ENCODE measurements around the gene SLC2A14.
A peak's percentile ranks its signal among the peaks of the same experiment; 100 is the strongest.
"Not testable (repeated sequence)": the region's sequence is repeated elsewhere in the genome, so short reads cannot be mapped to it uniquely, and the experiment has no call there.

The SLC2A14 gene

GRCh38 chr12:7872566-7873319 is at the start of gene SLC2A14:
Gene SLC2A14, minus strand, starts transcription at chr12:7872915. Its CDS starts 3,035 bp downstream, at chr12:7869880.
- no peak for DNase-seq

- DNase-seq, result not testable (repeated sequence)
Measured at GRCh38 chr12:7921181-7921580, 48.5 kb upstream of the SLC2A14 start.

GRCh38 chr12:7918268-7918590 is 45.5 kb upstream of the SLC2A14 start:
- not testable (repeated sequence) for DNase-seq

DNA sequence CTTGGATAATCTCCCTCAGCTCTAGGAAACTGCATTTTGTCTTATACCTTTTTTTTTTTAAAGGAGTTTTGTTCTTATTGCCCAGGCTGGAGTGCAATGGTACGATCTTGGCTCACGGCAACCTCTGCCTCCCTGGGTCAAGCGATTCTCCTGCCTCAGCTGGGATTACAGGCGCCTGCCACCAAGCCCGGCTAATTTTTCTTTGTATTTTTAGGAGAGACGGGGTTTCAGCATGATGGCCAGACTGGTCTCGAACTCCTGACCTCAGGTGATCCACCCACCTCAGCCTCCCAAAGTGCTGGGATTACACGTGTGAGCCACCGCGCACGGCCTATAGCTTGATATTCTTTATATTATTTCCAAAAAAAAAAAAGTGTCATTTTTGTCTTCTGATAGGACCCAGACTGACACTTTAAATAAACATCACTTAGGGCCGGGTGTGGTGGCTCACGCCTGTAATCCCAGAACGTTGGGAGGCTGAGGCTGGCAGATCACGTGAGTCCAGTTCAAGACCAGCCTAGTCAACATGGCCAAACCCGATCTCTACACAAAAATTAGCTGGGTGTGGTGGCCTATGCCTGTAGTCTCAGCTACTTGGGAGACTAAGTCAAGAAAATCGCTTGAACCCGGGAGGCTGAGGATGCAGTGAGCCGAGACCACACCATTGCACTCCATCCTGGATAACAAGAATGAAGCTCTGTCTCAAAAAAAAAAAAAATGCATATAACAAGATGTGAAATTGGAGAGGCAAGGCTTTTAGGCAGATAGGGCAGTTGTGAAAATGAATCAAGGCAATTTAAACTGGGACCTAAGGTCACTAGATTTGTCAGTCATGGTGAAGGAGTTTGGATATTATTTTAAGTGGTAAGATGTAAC is 44.9 kb upstream of the SLC2A14 start:
- no peak for DNase-seq

DNA sequence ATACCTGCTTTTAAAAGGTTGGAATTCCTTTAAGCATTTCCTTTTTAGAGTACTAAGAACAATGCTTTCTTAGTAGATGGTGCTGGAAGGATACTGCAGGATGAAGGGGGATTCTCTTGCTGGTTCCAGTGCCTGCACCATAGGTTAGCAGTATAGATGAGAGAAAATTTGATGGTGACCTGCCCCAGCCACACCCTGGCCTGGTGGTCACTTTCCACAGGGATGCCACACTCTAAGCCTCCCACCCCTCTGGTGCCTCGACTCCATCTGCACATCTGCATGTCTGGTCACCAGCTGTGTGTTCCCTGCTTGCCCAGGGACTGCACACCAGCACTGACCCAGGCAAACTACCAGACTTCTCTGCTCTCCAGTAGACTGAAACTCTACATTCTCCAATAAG is 44.2 kb upstream of the SLC2A14 start:
- no peak for DNase-seq

DNA sequence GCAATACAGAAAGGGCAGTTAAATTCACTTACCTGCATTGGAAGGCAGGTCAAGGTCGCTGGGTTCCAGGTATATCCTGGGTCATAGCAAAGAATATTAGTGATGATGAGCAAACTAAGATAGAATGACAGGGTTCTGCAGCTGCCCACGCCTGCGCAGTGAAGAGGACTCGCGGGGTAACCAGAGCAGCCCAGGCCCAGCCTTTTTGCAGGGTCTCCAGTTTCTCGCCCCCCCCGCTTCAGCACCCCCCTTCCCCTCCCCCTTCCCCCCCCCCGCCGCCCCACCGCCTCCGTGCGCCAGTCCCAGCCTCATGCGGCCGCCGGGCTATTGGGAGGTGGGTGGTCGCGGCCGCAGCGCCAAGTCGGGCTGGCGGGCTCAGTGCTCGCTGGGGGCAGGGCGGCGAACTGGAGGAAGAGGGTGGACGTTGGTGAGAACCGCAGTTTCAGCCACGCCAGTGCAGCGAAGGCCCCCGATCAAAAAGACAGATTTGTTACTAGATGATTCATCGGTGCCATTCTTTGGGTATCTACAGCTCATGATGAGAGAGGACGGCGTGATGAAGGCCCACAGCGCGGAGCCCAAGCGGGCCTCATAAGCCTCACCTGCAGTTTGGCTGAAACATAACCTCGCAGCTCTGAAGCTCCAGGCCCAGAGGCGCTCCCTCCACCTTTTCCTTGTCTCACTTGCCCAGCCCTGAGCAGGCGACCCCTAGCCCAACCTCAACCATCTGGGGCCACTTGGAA is 43.1 kb upstream of the SLC2A14 start:
- no peak for DNase-seq

DNA sequence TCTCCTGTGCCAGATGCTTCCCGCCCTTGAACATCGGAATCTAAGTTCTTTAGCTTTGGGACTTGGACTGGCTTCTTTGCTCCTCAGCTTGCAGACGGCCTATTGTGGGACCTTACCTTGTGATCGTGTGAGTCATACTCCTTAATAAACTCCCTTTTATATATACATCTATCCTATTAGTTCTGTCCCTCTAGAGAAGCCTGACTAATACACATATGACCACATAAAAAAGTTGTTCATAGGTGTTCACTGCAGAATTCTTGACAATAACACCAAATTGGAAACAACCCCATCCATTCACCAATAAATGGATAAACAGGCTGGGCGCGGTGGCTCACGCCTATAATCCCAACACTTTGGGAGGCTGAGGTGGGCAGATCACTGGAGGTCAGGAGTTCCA is 37.4 kb upstream of the SLC2A14 start:
- DNase-seq, result not testable (repeated sequence)

DNA sequence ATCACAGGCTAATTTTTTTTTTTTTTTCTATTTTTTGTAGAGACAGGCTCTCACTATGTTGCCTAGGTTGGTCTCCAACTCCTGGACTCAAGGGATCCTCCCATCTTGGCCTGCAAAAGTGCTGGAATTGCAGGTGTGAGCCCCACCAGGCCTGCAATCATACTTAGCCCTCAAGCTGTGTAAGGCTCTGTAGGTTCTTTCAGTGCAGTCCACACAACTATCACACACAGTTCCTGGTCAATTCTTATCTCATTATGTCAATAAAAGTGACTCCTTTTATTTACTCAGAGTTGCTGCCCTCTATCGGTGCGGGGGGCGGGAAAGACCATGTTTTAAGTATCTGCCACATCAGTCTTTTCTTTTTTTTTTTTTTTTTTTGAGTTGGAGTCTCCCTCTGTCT is 34.3 kb upstream of the SLC2A14 start:
- DNase-seq, result peak; percentile 53

DNA sequence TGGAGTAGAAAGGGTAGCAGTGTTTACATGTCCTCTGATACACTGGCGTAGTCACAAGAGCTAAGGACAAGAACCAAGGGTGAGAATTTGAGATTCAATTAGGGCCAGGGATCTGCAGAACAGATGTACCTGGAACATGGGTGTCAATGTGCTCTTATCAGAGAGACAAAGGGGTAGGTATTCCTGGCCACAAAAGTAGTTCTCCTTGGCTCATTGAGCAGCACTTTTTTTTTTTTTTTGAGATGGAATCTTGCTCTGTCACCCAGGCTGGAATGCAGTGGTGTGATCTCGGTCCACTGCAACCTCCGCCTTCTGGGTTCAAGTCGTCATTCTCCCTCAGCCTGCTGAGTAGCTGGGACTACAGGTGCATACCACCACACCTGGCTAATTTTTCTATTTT is 33.6 kb upstream of the SLC2A14 start:
- not testable (repeated sequence) for DNase-seq

GRCh38 chr12:7905600-7906125 is 32.9 kb upstream of the SLC2A14 start:
- DNase-seq, result not testable (repeated sequence)

DNA sequence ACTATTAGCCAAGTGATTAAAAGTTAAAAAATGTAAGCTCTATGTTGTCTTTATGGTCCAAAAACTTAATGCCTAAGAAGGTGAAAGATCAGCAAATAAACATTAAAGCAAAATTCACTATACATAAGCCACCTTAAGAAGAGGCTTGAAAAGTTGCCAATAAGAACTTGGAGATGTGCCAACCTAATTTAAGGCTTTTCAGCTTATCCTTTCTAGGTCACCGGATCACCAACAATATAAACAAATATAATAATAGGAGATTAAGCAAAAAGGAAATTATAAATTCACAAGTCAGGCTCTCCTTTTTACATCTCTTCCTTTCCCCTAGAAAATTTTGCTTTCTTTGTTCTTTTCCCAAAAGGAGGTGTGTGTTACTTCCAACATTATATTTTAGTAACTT is 32.4 kb upstream of the SLC2A14 start:
- peak; percentile 25 for DNase-seq

GRCh38 chr12:7902416-7902815 is 29.7 kb upstream of the SLC2A14 start:
- not testable (repeated sequence) for DNase-seq

GRCh38 chr12:7899755-7900154 is 27.0 kb upstream of the SLC2A14 start:
- peak; percentile 75 for DNase-seq

DNA sequence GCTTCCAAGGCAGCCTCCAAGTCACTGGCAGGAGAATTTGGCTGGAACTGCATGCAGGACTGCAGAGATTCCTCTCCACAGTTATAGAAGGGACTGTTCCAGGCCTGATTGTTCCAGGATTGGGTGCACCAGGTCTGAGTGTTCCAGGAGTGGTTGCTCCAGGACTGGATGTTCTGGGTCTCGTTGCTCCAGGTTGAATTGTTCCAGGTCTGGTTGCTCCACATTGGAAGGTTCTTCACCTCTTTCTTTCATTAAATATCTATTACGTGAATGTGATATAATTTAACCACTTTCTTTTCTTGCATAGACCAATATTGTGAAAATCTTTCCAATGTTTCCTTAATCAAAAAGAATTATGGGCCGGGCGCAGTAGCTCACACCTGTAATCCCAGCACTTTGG is 24.0 kb upstream of the SLC2A14 start:
- not testable (repeated sequence) for DNase-seq

- DNase-seq, result peak; percentile 39
Measured at GRCh38 chr12:7892186-7892980, 19.7 kb upstream of the SLC2A14 start.

DNA sequence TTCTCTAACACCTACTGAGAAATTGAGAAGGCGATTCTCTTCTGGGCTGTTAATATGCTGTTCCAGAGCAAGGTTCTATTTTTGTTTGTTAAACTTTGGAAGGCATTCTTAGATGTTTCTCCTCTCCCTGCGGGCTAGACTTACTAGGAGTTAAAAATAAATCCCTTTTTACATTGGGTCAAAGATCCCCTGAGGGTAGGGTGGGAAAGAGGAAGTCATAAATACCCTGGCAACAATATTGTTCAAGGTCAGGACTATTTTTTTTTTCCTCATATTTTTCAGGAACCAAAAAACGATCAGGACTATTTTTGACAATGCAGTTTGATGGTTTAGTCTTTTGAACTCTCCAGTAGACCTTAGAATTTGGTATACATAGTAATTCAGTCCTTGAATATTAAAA is 12.0 kb upstream of the SLC2A14 start:
- no peak for DNase-seq

DNA sequence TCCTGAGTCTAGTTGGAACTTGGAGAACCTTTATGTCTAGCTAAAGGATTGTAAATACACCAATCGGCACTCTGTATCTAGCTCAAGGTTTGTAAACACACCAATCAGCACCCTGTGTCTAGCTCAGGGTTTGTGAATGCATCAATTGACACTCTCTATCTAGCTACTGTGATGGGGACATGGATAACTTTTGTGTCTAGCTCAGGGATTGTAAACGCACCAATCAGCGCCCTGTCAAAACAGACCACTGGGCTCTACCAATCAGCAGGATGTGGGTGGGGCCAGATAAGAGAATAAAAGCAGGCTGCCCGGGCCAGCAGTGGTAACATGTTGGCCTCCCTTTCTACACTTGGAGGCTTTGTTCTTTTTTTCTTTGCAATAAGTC is 9.0 kb upstream of the SLC2A14 start:
- DNase-seq, result not testable (repeated sequence)

DNA sequence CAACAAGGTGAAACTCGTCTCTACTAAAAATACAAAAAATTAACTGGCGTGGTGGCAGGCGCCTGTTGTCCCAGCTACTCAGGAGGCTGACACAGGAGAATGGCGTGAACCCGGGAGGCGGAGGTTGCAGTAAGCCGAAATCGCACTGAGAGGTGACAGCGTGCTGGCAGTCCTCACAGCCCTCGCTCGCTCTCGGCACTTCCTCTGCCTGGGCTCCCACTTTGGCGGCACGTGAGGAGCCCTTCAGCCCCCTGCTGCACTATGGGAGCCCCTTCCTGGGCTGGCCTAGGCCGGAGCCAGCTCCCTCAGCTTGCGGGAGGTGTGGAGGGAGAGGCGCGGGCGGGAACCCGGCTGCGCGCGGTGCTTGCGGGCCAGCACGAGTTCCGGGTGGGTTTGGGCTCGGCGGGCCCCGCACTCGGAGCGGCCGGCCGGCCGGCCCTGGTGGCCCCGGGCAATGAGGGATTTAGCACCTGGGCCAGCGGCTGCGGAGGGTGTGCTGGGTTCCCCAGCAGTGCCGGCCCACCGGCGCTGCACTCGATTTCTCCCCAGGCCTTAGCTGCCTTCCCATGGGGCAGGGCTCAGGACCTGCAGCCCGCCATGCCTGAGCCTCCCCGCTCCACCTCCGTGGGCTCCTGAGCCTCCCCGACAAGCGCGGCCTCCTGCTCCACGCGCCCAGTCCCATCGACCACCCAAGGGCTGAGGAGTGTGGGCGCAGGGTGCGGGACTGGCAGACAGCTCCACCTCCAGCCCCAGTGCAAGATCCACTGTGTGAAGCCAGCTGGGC is 8.4 kb upstream of the SLC2A14 start:
- DNase-seq, result not testable (repeated sequence)

GRCh38 chr12:7879246-7879645 is 6.5 kb upstream of the SLC2A14 start:
- no peak for DNase-seq

GRCh38 chr12:7877420-7877819 is 4.7 kb upstream of the SLC2A14 start:
- DNase-seq, result no peak

- DNase-seq, result no peak
Measured at GRCh38 chr12:7870335-7870734, 2.4 kb downstream of the SLC2A14 start.

All from fibroblast of skin of right quadriceps (primary cell).